Activated CD4-positive, alpha-beta memory T cell treated with anti-CD3 and anti-CD28 coated beads for 36 hours (primary cell): Measurements from ENCODE around the gene RFNG. TPM values are rescaled to one million over a fixed set of nuclear protein-coding genes. Genes with fewer than 3 reads are reported as not detected.

Experiments
- CTCF ChIA-PET: fragments of 350-600 bp; sonication (Branson Sonifier 250); formaldehyde crosslinking; loops from one replicate; lab custom pipeline; 2021; ENCODE audit warnings: antibody characterized with exemption, inconsistent platforms; lab: Charles Lee
- POLR2A ChIA-PET: fragments of 350-600 bp; sonication (Branson Sonifier 250); formaldehyde crosslinking; loops from one replicate; lab custom pipeline; 2021; ENCODE audit warnings: antibody characterized with exemption; lab: Charles Lee
- DNase-seq: peaks from one replicate; pipeline ENCODE4 v3.0.0-alpha.2; 2020
- H3K27ac Mint-ChIP-seq: one replicate; pipeline ENCODE4 v1.8.0; 2021; ENCODE audit warnings: mixed read lengths
- H3K27me3 Mint-ChIP-seq: one replicate; pipeline ENCODE4 v1.8.0; 2021; ENCODE audit warnings: mixed read lengths
- H3K36me3 Mint-ChIP-seq: one replicate; pipeline ENCODE4 v1.8.0; 2021; ENCODE audit warnings: mixed read lengths
- H3K4me1 Mint-ChIP-seq: one replicate; pipeline ENCODE4 v1.8.0; 2021; ENCODE audit warnings: low read depth, mixed read lengths
- H3K4me3 Mint-ChIP-seq: one replicate; pipeline ENCODE4 v1.8.0; 2021; ENCODE audit warnings: mild to moderate bottlenecking, mixed read lengths
- H3K9me3 Mint-ChIP-seq: one replicate; pipeline ENCODE4 v1.8.0; 2021; ENCODE audit warnings: mixed read lengths
- intact Hi-C: fragments of 100-400 bp; cut with micrococcal nuclease; formaldehyde crosslinking; loops from one replicate; pipeline ENCODE4 v1.15.1; 2023
- total RNA-seq, 2 experiments: library from RNA; stranded (reverse); gene quantifications; one replicate each; pipeline ENCODE4 v1.2.3, GENCODE V29; 2021

The RFNG gene
- total RNA-seq, 2 experiments from 2014 or later, result 16.5 to 17.5 TPM

DNA sequence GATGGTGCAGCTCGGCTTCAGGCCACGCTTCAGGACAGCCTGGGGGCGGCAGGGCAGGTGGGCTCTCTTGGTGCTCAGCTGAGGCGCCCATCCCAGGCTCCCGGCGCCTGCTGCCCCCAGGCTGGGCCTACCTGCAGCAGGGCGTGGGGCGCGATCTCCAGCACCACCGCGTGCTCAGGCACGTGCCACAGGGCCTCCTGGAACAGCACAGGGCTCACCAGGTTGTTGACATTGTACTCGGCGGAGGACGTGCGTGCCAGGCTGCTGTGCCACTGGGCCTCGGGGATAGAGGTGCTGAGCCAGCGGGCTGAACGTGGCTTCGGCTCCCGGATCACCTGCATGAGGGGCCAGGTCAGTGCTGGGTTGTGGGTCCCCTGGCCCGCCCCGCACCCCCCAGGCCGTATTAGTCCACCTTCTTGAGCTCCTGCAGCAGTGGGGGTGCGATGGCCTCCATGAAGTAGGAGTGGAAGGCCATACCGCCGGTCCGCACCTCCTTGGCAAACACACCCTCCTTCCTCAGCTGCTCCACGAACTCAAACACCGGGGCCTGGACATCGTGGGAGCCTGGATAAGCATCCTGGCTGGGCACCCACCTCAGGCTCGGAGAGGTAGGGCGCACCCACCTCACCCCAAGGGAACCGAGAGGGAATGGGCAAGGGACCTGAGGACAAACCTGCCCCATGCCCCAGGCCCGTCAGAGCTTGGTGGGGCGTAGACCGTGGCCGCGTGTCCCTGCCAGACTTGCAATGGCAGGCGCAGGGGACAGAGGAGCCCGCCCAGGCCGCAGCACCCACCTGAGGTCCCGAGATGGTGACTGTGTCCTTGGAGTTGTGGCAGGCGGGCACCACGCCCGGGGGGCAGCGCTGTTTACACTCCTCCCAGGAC lies 37.5 kb upstream of the RFNG start:
- Mint-ChIP-seq H3K4me1 (no peaks in the 10 kb centered on the region), H3K4me3 (no peak overlapping the region), H3K27ac (no peak overlapping the region), H3K36me3 (peaks cover 18% of the 10 kb centered on the region), H3K27me3 (no peaks in the 10 kb centered on the region), H3K9me3 (no peaks in the 10 kb centered on the region)
- no peak for DNase-seq
- intact Hi-C loops, result no loop called here
- CTCF ChIA-PET, result no interaction called here
- POLR2A ChIA-PET, result interaction anchor here (1.2 kb wide), 1 partner anchor 12 kb away, joined by 3 read pairs; no protein-coding TSS in a partner anchor

GRCh38 chr17:82087961-82088837 lies 36.6 kb upstream of the RFNG start:
- Mint-ChIP-seq H3K4me1 (no peaks in the 10 kb centered on the region), H3K27me3 (no peaks in the 10 kb centered on the region), H3K36me3 (peaks cover 19% of the 10 kb centered on the region), H3K9me3 (no peaks in the 10 kb centered on the region), H3K27ac (no peak overlapping the region), H3K4me3 (no peak overlapping the region)
- POLR2A ChIA-PET, result no interaction called here
- CTCF ChIA-PET, result no interaction called here
- intact Hi-C loops, result no loop called here
- no peak for DNase-seq

- H3K9me3 Mint-ChIP-seq, result no peaks in the 10 kb centered on the region
- H3K4me1 Mint-ChIP-seq, result no peaks in the 10 kb centered on the region
- POLR2A ChIA-PET, result no interaction called here
- CTCF ChIA-PET, result no interaction called here
- intact Hi-C loops, result no loop called here
- no peak for DNase-seq
- no peak overlapping the region for H3K27ac Mint-ChIP-seq
- H3K36me3 Mint-ChIP-seq, result peaks cover 20% of the 10 kb centered on the region
- H3K4me3 Mint-ChIP-seq, result no peak overlapping the region
- no peaks in the 10 kb centered on the region for H3K27me3 Mint-ChIP-seq
Observed at GRCh38 chr17:82086941-82087906, 35.6 kb upstream of the RFNG start.

GRCh38 chr17:82085931-82086764 lies 34.5 kb upstream of the RFNG start:
- CTCF ChIA-PET, result no interaction called here
- no peaks in the 10 kb centered on the region for H3K27me3 Mint-ChIP-seq
- no peak overlapping the region for H3K27ac Mint-ChIP-seq
- H3K36me3 Mint-ChIP-seq, result peaks cover 18% of the 10 kb centered on the region
- POLR2A ChIA-PET, result no interaction called here
- intact Hi-C loops, result no loop called here
- no peak overlapping the region for H3K4me3 Mint-ChIP-seq
- H3K9me3 Mint-ChIP-seq, result no peaks in the 10 kb centered on the region
- DNase-seq, result no peak
- no peaks in the 10 kb centered on the region for H3K4me1 Mint-ChIP-seq

DNA sequence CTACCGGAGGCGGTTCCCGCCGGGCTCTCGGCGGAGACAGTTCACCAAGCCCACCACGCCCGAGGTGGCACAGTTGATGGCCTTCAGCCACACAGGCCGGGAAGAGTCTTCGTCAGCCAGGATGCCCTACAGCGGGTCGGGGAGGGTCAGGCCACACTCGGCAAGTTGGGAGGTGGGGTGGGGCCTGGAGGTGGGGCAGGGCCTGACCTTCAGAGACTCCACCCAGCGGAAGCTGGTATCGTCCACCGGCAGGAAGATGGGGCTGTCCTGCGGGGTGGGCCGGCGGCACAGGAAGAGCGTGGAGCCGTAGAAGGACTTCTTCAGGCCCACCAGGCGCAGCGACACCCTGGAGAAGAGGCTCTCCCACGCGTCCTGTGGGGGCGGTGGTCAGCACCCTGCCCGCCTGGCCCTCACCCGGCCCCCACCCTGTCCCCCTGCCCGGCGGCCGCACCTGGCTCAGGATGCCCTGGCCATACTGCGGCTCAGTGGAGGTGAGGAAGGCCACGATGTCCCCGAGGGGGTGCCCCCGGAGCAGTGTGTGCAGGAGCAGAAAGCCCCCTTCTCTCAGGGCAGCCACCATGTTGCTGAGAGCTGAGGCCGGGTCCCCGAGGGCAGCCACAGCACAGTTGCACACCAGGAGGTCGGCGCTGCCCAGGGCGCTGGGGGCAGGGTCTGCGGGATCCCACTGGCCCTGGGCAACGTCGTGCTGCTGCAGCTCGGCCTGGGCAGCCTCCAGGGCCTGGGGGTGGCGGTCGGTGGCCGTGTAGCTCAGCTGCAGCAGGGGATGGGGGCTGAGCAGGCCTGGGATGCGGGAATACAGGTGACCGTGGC lies 33.6 kb upstream of the RFNG start:
- H3K27me3 Mint-ChIP-seq, result no peaks in the 10 kb centered on the region
- no peaks in the 10 kb centered on the region for H3K9me3 Mint-ChIP-seq
- no peak overlapping the region for H3K27ac Mint-ChIP-seq
- no peak overlapping the region for H3K4me3 Mint-ChIP-seq
- H3K4me1 Mint-ChIP-seq, result no peaks in the 10 kb centered on the region
- DNase-seq, result no peak
- intact Hi-C loops, result no loop called here
- H3K36me3 Mint-ChIP-seq, result peaks cover 18% of the 10 kb centered on the region
- POLR2A ChIA-PET, result interaction anchor here (0.5 to 0.8 kb wide), 3 partner anchors 20 to 371 kb away, joined by 3 to 6 read pairs (median 3); partner anchors contain the start of gene DUS1L
- CTCF ChIA-PET, result no interaction called here

DNA sequence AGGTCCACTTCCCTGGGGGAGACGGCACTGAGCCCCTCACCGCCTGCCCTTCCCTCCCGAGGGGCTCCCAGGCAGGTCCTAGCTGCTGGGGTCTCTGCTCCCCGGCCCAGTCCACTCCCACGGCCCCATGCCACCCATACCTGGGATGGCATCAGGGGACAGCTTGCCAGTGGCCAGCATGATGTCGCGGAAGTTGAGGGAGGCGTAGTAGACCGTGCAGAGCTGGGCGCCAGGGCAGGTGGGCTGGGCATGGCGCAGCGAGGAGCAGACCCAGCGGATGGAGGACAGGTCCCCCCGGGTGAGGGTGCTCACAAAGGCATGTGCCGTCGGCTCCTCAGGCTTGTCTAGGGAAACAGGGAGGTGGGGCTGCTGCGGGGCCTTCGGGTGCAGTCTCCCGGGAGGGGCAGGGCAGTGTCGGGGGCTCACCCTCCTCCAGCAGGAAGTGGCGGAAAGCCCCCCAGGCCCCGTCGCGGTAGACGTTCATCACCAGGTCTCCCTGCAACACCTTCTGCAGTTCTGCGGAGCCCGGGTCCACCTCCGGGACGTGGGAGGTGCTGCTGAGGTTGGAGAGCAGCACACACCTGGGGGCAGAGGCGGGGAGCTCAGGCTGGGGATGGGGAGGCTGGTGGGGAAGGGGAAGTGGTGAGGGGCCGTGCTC lies 32.9 kb upstream of the RFNG start:
- ChIA-PET CTCF (no interaction called here), POLR2A (interaction anchor here (0.6 to 0.8 kb wide), 2 partner anchors 20 to 100 kb away, joined by 3 read pairs; partner anchors contain the start of gene DUS1L)
- H3K36me3 Mint-ChIP-seq, result peaks cover 22% of the 10 kb centered on the region

GRCh38 chr17:82083533-82084359 lies 32.1 kb upstream of the RFNG start:
- Mint-ChIP-seq H3K4me1 (no peaks in the 10 kb centered on the region), H3K9me3 (no peaks in the 10 kb centered on the region), H3K27ac (no peak overlapping the region), H3K27me3 (no peaks in the 10 kb centered on the region), H3K4me3 (no peak overlapping the region), H3K36me3 (peaks cover 24% of the 10 kb centered on the region)
- DNase-seq, result no peak
- ChIA-PET POLR2A (no interaction called here), CTCF (no interaction called here)
- intact Hi-C loops, result no loop called here

More for the DNA sequence above, 32.9 kb upstream of the RFNG start:
- no peak overlapping the region for H3K27ac Mint-ChIP-seq
- no peak for DNase-seq
- no peaks in the 10 kb centered on the region for H3K9me3 Mint-ChIP-seq
- no peaks in the 10 kb centered on the region for H3K27me3 Mint-ChIP-seq
- H3K4me3 Mint-ChIP-seq, result no peak overlapping the region
- intact Hi-C loops, result no loop called here
- no peaks in the 10 kb centered on the region for H3K4me1 Mint-ChIP-seq

DNA sequence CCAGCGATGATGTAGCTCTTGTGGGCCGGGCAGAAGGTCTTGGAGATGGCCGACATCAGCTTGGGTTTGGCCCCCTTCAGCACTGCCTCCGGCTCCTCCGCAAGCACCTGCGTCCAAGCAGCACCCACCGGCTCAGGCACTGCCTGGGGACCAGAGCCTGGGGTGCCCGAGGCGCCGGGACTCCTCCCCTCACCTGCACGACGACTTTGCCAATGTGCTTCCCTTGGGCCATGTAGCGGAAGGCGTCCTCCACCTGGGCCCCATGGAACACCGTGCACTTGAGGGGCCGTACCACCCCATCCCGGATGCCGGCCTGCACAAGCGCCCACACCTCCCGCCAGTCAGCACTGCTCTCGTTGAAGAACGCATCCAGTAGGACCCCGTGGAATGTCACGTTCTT lies 31.4 kb upstream of the RFNG start:
- intact Hi-C loops, result no loop called here
- Mint-ChIP-seq H3K9me3 (no peaks in the 10 kb centered on the region), H3K27me3 (no peaks in the 10 kb centered on the region), H3K4me3 (no peak overlapping the region), H3K36me3 (peaks cover 26% of the 10 kb centered on the region), H3K27ac (no peak overlapping the region), H3K4me1 (no peaks in the 10 kb centered on the region)
- DNase-seq, result no peak
- CTCF ChIA-PET, result no interaction called here
- POLR2A ChIA-PET, result no interaction called here

DNA sequence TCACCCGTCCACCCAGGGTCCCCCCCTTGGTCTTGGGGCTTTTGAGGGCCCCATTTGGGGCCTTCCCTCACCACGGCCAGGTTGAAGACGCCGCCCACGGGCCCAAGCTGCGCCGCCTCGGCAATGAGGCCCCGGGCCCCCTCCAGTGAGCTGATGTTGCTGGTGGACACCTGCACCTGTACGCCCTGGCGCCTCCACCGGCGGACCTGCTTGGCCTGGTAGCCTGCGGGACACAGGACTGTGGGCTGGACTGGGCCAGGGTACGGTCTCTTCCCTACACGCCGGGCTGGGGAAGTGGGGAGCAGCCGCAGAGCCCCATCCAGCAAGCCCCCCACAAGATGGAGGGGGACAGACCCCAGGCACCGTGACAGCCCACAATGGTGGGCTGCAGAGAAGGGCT lies 30.8 kb upstream of the RFNG start:
- no peak overlapping the region for H3K27ac Mint-ChIP-seq
- H3K36me3 Mint-ChIP-seq, result peaks cover 26% of the 10 kb centered on the region
- no peaks in the 10 kb centered on the region for H3K4me1 Mint-ChIP-seq
- intact Hi-C loops, result no loop called here
- no peaks in the 10 kb centered on the region for H3K9me3 Mint-ChIP-seq
- no peak for DNase-seq
- no peaks in the 10 kb centered on the region for H3K27me3 Mint-ChIP-seq
- POLR2A ChIA-PET, result no interaction called here
- no peak overlapping the region for H3K4me3 Mint-ChIP-seq
- CTCF ChIA-PET, result no interaction called here
